WTC11 (cell line): ENCODE results near the gene MATR3. TPM values are rescaled to one million over a fixed set of nuclear protein-coding genes. Genes with fewer than 3 reads are reported as not detected.
A peak's percentile ranks its signal among the peaks of the same experiment; 100 is the strongest.

Experiments used
- ATAC-seq: fragments of 200-7000 bp; cut with Tn5 transposase; 2 replicates; pipeline ENCODE4 v1.10.0; 2021; ENCODE audit warnings: mild to moderate bottlenecking, moderate library complexity
- CTCF ChIA-PET: fragments of 300-600 bp; sonication (Branson Sonifier 250); formaldehyde crosslinking; loops from one replicate; lab custom pipeline; 2021; ENCODE audit warnings: antibody characterized with exemption; lab: Charles Lee
- POLR2A ChIA-PET: fragments of 350-600 bp; sonication (Branson Sonifier 250); formaldehyde crosslinking; loops from one replicate; lab custom pipeline; 2021; ENCODE audit warnings: antibody characterized with exemption; lab: Charles Lee
- DNase-seq: peaks from one replicate; pipeline ENCODE4 v3.0.0; 2021; ENCODE audit warnings: low spot score
- H3K27ac Mint-ChIP-seq: 2 replicates; pipeline ENCODE4 v1.8.0; 2021; ENCODE audit warnings: mixed read lengths
- H3K27me3 Mint-ChIP-seq: 2 replicates; pipeline ENCODE4 v1.8.0; 2021; ENCODE audit warnings: low read depth, mild to moderate bottlenecking, moderate library complexity, mixed read lengths
- H3K36me3 Mint-ChIP-seq: 2 replicates; pipeline ENCODE4 v1.8.0; 2021; ENCODE audit warnings: mixed read lengths
- H3K4me1 Mint-ChIP-seq: 2 replicates; pipeline ENCODE4 v1.8.0; 2022; ENCODE audit warnings: mixed read lengths
- H3K4me3 Mint-ChIP-seq: 2 replicates; pipeline ENCODE4 v1.8.0; 2021; ENCODE audit warnings: mild to moderate bottlenecking, moderate library complexity, mixed read lengths
- H3K9me3 Mint-ChIP-seq: 2 replicates; pipeline ENCODE4 v1.8.0; 2021; ENCODE audit warnings: mixed read lengths
- ATF1 ChIP-seq: sonication (generic); formaldehyde crosslinking; IDR thresholded peaks from 2 replicates; pipeline ENCODE4 v1.8.1; 2023; ENCODE audit warnings: mild to moderate bottlenecking, moderate library complexity, missing genetic modification reagents
- CBFB ChIP-seq: sonication (generic); formaldehyde crosslinking; IDR thresholded peaks from 2 replicates; pipeline ENCODE4 v1.8.1; 2022; ENCODE audit warnings: mild to moderate bottlenecking, low read depth, missing genetic modification reagents
- CREM ChIP-seq: sonication (generic); formaldehyde crosslinking; IDR thresholded peaks from 2 replicates; pipeline ENCODE4 v1.8.1; 2022; ENCODE audit warnings: mild to moderate bottlenecking, missing genetic modification reagents, moderate library complexity
- ESRRA ChIP-seq: sonication (generic); formaldehyde crosslinking; IDR thresholded peaks from 2 replicates; pipeline ENCODE4 v1.8.1; 2022; ENCODE audit warnings: mild to moderate bottlenecking, missing genetic modification reagents, borderline replicate concordance
- GRHL2 ChIP-seq: fragments of 250-450 bp; sonication (Bioruptor Pico); IDR thresholded peaks from 2 replicates; pipeline ENCODE4 v1.8.0; 2022; ENCODE audit warnings: mild to moderate bottlenecking, moderate library complexity; ENCODE audit not compliant: insufficient replicate concordance, severe bottlenecking
- KAT7 ChIP-seq: sonication (generic); formaldehyde crosslinking; IDR thresholded peaks from 2 replicates; pipeline ENCODE4 v1.8.1; 2023; ENCODE audit warnings: missing genetic modification reagents, mild to moderate bottlenecking, borderline replicate concordance
- NFYB ChIP-seq: sonication (generic); formaldehyde crosslinking; conservative IDR thresholded peaks from 2 replicates; pipeline ENCODE4 v1.8.0; 2022; ENCODE audit warnings: low read depth, missing genetic modification reagents
- TCF7 ChIP-seq: sonication (generic); formaldehyde crosslinking; IDR thresholded peaks from 2 replicates; pipeline ENCODE4 v1.8.0; 2022; ENCODE audit warnings: mild to moderate bottlenecking, low read depth, missing genetic modification reagents, moderate library complexity
- ZNF121 ChIP-seq: sonication (generic); formaldehyde crosslinking; IDR thresholded peaks from 2 replicates; pipeline ENCODE4 v1.8.0; 2023; ENCODE audit warnings: missing genetic modification reagents
- ZNF396 ChIP-seq: fragments of 250-450 bp; sonication (Bioruptor Pico); IDR thresholded peaks from 2 replicates; pipeline ENCODE4 v1.8.0; 2021; ENCODE audit warnings: mild to moderate bottlenecking, moderate library complexity, borderline replicate concordance
- ZNF416 ChIP-seq: fragments of 250-450 bp; sonication (Bioruptor Pico); IDR thresholded peaks from 2 replicates; pipeline ENCODE4 v1.9.0; 2021; ENCODE audit warnings: mild to moderate bottlenecking, inconsistent platforms
- total RNA-seq: library from RNA; stranded (reverse); gene quantifications from 3 replicates; pipeline ENCODE4 v1.2.3, GENCODE V29; 2021
- TF ChIP-seq, protein P1 (sequence below): fragments of 250-450 bp; sonication (Bioruptor Pico); IDR thresholded peaks from 2 replicates; pipeline ENCODE4 v1.9.0; 2021; ENCODE audit warnings: mild to moderate bottlenecking, borderline replicate concordance
- TF ChIP-seq, protein P2 (sequence below): sonication (generic); formaldehyde crosslinking; IDR thresholded peaks from 2 replicates; pipeline ENCODE4 v1.8.0; 2023; ENCODE audit warnings: missing genetic modification reagents, mild to moderate bottlenecking, borderline replicate concordance
- TF ChIP-seq, protein P3 (sequence below): sonication (generic); formaldehyde crosslinking; IDR thresholded peaks from 2 replicates; pipeline ENCODE4 v1.8.1; 2022; ENCODE audit warnings: mild to moderate bottlenecking, missing genetic modification reagents, moderate library complexity, borderline replicate concordance
- TF ChIP-seq, protein P4 (sequence below): sonication (generic); formaldehyde crosslinking; IDR thresholded peaks from 2 replicates; pipeline ENCODE4 v1.8.1; 2022; ENCODE audit warnings: mild to moderate bottlenecking, moderate library complexity, missing genetic modification reagents
- TF ChIP-seq, protein P5 (sequence below): sonication (generic); formaldehyde crosslinking; IDR thresholded peaks from 2 replicates; pipeline ENCODE4 v1.8.1; 2022; ENCODE audit warnings: low read depth, missing genetic modification reagents, borderline replicate concordance
- TF ChIP-seq, protein P6 (sequence below): fragments of 250-450 bp; sonication (Bioruptor Pico); IDR thresholded peaks from 2 replicates; pipeline ENCODE4 v1.8.0; 2021; ENCODE audit warnings: mild to moderate bottlenecking

MATR3 gene
- total RNA-seq, 1 experiment from 2014 or later = 290 TPM

DNA sequence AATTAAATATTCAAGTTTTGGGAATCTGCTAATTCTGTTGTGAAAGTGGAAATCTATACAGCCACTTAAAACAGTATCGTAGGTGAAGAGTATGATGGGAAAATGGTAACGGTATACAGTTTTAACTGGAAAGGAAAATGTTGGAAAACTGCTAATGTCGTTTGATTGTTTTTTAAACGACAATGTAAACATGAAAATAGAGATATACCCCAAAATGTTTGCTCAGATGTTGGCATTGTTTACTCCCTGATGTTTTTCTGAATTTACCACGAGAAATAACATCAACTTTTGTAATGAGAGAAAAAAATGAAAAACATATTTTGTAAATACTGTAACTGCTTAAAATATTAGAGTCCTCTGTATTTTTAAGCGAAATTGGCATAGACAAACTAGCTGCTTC is 2.7 kb downstream of the MATR3 start (continued):
- TF ChIP-seq, protein P1, sequence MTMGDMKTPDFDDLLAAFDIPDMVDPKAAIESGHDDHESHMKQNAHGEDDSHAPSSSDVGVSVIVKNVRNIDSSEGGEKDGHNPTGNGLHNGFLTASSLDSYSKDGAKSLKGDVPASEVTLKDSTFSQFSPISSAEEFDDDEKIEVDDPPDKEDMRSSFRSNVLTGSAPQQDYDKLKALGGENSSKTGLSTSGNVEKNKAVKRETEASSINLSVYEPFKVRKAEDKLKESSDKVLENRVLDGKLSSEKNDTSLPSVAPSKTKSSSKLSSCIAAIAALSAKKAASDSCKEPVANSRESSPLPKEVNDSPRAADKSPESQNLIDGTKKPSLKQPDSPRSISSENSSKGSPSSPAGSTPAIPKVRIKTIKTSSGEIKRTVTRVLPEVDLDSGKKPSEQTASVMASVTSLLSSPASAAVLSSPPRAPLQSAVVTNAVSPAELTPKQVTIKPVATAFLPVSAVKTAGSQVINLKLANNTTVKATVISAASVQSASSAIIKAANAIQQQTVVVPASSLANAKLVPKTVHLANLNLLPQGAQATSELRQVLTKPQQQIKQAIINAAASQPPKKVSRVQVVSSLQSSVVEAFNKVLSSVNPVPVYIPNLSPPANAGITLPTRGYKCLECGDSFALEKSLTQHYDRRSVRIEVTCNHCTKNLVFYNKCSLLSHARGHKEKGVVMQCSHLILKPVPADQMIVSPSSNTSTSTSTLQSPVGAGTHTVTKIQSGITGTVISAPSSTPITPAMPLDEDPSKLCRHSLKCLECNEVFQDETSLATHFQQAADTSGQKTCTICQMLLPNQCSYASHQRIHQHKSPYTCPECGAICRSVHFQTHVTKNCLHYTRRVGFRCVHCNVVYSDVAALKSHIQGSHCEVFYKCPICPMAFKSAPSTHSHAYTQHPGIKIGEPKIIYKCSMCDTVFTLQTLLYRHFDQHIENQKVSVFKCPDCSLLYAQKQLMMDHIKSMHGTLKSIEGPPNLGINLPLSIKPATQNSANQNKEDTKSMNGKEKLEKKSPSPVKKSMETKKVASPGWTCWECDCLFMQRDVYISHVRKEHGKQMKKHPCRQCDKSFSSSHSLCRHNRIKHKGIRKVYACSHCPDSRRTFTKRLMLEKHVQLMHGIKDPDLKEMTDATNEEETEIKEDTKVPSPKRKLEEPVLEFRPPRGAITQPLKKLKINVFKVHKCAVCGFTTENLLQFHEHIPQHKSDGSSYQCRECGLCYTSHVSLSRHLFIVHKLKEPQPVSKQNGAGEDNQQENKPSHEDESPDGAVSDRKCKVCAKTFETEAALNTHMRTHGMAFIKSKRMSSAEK (CRISPR knock-in tag) = no peak
- TF ChIP-seq CREM (CRISPR knock-in tag) (no peak), ZNF416 (no peak), KAT7 (CRISPR knock-in tag) (no peak), TCF7 (CRISPR knock-in tag) (no peak)
- TF ChIP-seq, protein P2, sequence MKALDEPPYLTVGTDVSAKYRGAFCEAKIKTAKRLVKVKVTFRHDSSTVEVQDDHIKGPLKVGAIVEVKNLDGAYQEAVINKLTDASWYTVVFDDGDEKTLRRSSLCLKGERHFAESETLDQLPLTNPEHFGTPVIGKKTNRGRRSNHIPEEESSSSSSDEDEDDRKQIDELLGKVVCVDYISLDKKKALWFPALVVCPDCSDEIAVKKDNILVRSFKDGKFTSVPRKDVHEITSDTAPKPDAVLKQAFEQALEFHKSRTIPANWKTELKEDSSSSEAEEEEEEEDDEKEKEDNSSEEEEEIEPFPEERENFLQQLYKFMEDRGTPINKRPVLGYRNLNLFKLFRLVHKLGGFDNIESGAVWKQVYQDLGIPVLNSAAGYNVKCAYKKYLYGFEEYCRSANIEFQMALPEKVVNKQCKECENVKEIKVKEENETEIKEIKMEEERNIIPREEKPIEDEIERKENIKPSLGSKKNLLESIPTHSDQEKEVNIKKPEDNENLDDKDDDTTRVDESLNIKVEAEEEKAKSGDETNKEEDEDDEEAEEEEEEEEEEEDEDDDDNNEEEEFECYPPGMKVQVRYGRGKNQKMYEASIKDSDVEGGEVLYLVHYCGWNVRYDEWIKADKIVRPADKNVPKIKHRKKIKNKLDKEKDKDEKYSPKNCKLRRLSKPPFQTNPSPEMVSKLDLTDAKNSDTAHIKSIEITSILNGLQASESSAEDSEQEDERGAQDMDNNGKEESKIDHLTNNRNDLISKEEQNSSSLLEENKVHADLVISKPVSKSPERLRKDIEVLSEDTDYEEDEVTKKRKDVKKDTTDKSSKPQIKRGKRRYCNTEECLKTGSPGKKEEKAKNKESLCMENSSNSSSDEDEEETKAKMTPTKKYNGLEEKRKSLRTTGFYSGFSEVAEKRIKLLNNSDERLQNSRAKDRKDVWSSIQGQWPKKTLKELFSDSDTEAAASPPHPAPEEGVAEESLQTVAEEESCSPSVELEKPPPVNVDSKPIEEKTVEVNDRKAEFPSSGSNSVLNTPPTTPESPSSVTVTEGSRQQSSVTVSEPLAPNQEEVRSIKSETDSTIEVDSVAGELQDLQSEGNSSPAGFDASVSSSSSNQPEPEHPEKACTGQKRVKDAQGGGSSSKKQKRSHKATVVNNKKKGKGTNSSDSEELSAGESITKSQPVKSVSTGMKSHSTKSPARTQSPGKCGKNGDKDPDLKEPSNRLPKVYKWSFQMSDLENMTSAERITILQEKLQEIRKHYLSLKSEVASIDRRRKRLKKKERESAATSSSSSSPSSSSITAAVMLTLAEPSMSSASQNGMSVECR (CRISPR knock-in tag) = no peak
- TF ChIP-seq, protein P3, sequence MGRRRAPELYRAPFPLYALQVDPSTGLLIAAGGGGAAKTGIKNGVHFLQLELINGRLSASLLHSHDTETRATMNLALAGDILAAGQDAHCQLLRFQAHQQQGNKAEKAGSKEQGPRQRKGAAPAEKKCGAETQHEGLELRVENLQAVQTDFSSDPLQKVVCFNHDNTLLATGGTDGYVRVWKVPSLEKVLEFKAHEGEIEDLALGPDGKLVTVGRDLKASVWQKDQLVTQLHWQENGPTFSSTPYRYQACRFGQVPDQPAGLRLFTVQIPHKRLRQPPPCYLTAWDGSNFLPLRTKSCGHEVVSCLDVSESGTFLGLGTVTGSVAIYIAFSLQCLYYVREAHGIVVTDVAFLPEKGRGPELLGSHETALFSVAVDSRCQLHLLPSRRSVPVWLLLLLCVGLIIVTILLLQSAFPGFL (CRISPR knock-in tag) = no peak

DNA sequence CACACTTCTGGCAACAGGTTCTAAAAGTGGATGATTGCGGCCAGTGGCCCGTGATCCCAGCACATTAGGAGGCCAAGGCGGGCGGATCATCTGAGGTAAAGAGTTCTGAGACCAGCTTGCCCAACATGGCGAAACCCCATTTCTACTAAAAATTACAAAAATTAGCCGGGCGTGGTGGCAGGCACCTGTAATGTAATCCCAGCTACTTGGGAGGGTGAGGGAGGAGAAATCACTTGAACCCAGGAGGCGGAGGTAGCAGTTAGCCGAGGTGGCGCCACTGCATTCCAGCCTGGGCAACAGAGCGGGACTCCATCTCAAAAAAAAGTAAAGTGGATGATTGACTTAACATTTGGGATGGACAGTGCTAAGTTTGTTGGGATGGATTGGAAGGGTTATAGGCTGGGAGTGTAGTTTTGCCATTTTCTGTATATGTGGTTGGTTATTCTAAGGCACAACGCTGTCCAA is 3.4 kb downstream of the MATR3 start:
- ChIA-PET POLR2A (interaction anchor here (0.6 to 1.6 kb wide), 5 partner anchors 10 to 61 kb away, joined by 3 to 5 read pairs (median 3); no protein-coding TSS in a partner anchor), CTCF (no interaction called here)
- Mint-ChIP-seq H3K4me1 (peaks cover 57% of the 10 kb centered on the region), H3K27ac (peak overlapping the region; percentile 82; the same call in 1 of the 2 replicates), H3K4me3 (peak overlapping the region; percentile 99), H3K27me3 (no peaks in the 10 kb centered on the region), H3K36me3 (peaks cover 24% of the 10 kb centered on the region), H3K9me3 (no peaks in the 10 kb centered on the region)
- ATAC-seq (no peak), DNase-seq (no peak)
- TF ChIP-seq NFYB = no peak
- peak; percentile 91 for TF ChIP-seq ZNF121 (CRISPR knock-in tag)
- TF ChIP-seq, protein P4, sequence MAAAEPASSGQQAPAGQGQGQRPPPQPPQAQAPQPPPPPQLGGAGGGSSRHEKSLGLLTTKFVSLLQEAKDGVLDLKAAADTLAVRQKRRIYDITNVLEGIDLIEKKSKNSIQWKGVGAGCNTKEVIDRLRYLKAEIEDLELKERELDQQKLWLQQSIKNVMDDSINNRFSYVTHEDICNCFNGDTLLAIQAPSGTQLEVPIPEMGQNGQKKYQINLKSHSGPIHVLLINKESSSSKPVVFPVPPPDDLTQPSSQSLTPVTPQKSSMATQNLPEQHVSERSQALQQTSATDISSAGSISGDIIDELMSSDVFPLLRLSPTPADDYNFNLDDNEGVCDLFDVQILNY (CRISPR knock-in tag) = no peak
- no peak for TF ChIP-seq ATF1 (CRISPR knock-in tag)

DNA sequence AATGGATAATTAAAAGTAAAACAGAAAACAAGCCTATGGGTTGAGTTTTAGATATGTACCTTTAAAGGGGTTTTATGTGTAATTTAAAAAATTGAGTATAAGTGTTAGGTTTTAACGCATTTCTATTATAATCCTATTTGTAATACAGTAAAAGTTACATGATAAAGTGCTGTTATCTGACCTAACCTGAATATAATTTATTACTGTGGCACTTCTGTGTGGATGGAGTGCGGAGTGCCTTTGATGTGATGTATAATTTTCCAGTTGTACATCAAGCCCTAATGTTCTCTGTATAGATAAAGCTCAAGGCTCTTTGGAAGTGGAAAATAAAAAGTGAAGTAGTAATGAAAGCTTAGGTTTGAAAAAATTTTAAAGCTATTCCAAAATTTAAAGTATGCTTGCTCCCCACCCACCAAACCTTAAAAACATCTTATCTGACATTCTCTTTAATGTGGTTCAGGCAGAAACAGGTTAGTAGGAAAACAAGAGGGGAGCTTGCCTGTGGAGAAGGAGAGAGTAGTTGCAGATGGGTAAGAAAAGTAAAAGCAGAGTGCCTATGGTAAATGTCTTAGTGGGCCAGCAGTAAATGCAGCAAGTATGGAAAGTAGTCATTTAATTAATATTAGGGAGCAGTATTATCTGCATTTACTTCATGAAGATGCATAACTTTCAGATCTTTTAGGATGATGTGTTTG is 4.0 kb downstream of the MATR3 start:
- POLR2A ChIA-PET = interaction anchor here (0.6 to 1.6 kb wide), 6 partner anchors 11 to 722 kb away, joined by 3 to 7 read pairs (median 3); no protein-coding TSS in a partner anchor
- peak overlapping the region; percentile 58 for H3K27ac Mint-ChIP-seq
- peak overlapping the region; percentile 99 for H3K4me3 Mint-ChIP-seq
- CTCF ChIA-PET = no interaction called here
- H3K36me3 Mint-ChIP-seq = peaks cover 24% of the 10 kb centered on the region
- no peak for TF ChIP-seq ESRRA (CRISPR knock-in tag)
- no peak for TF ChIP-seq GRHL2 (CRISPR knock-in tag)
- TF ChIP-seq, protein P5, sequence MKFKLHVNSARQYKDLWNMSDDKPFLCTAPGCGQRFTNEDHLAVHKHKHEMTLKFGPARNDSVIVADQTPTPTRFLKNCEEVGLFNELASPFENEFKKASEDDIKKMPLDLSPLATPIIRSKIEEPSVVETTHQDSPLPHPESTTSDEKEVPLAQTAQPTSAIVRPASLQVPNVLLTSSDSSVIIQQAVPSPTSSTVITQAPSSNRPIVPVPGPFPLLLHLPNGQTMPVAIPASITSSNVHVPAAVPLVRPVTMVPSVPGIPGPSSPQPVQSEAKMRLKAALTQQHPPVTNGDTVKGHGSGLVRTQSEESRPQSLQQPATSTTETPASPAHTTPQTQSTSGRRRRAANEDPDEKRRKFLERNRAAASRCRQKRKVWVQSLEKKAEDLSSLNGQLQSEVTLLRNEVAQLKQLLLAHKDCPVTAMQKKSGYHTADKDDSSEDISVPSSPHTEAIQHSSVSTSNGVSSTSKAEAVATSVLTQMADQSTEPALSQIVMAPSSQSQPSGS (CRISPR knock-in tag) = no peak
- no peak for TF ChIP-seq ZNF396 (CRISPR knock-in tag)
- TF ChIP-seq, protein P6, sequence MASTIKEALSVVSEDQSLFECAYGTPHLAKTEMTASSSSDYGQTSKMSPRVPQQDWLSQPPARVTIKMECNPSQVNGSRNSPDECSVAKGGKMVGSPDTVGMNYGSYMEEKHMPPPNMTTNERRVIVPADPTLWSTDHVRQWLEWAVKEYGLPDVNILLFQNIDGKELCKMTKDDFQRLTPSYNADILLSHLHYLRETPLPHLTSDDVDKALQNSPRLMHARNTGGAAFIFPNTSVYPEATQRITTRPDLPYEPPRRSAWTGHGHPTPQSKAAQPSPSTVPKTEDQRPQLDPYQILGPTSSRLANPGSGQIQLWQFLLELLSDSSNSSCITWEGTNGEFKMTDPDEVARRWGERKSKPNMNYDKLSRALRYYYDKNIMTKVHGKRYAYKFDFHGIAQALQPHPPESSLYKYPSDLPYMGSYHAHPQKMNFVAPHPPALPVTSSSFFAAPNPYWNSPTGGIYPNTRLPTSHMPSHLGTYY (CRISPR knock-in tag) = no peak
- no peak for TF ChIP-seq CBFB (CRISPR knock-in tag)
- no peaks in the 10 kb centered on the region for H3K9me3 Mint-ChIP-seq
- H3K4me1 Mint-ChIP-seq = peaks cover 61% of the 10 kb centered on the region
- H3K27me3 Mint-ChIP-seq = no peaks in the 10 kb centered on the region
- ATAC-seq = no peak
- no peak for DNase-seq
